Measurements from ENCODE around the gene CCDC171. TPM values are rescaled to one million over a fixed set of nuclear protein-coding genes. Genes with fewer than 3 reads are reported as not detected.
A peak's percentile ranks its signal among the peaks of the same experiment; 100 is the strongest.

The CCDC171 gene
- total and polyA plus RNA-seq, 2 of the 13 experiments (the other 11 are each of a cell fraction or from before 2014, with no cell fraction given): 0.95 to 2.5 TPM

GRCh38 chr9:15510789-15511575 is 41.9 kb upstream of the CCDC171 start, which contains the start of gene PSIP1 (continued):
- TF ChIP-seq HINFP (CRISPR knock-in tag; IDR thresholded peaks at IDR 0.05; ENCODE audit: low read depth): peak; percentile 67; the same call in 1 of the 2 replicates
- peak; percentile 56; the same call in 1 of the 2 replicates for TF ChIP-seq ARNTL (CRISPR knock-in tag; IDR thresholded peaks at IDR 0.05)
- no peak for TF ChIP-seq ZFP36 (IDR thresholded peaks at IDR 0.05; ENCODE audit: borderline replicate concordance, low read depth, low read length, partially characterized antibody)
- TF ChIP-seq HNF1A (IDR thresholded peaks at IDR 0.05; ENCODE audit: low read depth): no peak
- peak; percentile 35; the same call in 1 of the 2 replicates for TF ChIP-seq HNF1A (CRISPR knock-in tag; IDR thresholded peaks at IDR 0.05; ENCODE audit: borderline replicate concordance)
- no peak for TF ChIP-seq MBNL3 (CRISPR knock-in tag; conservative IDR thresholded peaks at IDR 0.05)
- no peak for TF ChIP-seq ZNF160 (CRISPR knock-in tag; IDR thresholded peaks at IDR 0.05)
- TF ChIP-seq BCL6 (CRISPR knock-in tag; IDR thresholded peaks at IDR 0.05): no peak
- peak; percentile 79; the same call in 1 of the 2 replicates for TF ChIP-seq ZNF546 (CRISPR knock-in tag; conservative IDR thresholded peaks at IDR 0.05)
- TF ChIP-seq ZIK1 (CRISPR knock-in tag; IDR thresholded peaks at IDR 0.05; ENCODE audit: borderline replicate concordance, low read depth): 0 out of 2 replicates have a peak, but pooled peaks have one; percentile 31
- no peak for TF ChIP-seq SNAI1 (CRISPR knock-in tag; IDR thresholded peaks at IDR 0.05; ENCODE audit: borderline replicate concordance)
- peak; percentile 24; the same call in 1 of the 2 replicates for TF ChIP-seq PRDM15 (CRISPR knock-in tag; IDR thresholded peaks at IDR 0.05)
- TF ChIP-seq ZNF207 (IDR thresholded peaks at IDR 0.05; ENCODE audit: borderline replicate concordance): no peak
- TF ChIP-seq E2F2 (CRISPR knock-in tag; IDR thresholded peaks at IDR 0.05; ENCODE audit: borderline replicate concordance): peak; percentile 53
- no peak for TF ChIP-seq ZNF451 (CRISPR knock-in tag; IDR thresholded peaks at IDR 0.05)

Data from HepG2 (cell line).